Cardiac muscle cell (in vitro differentiated cells and primary cell): ENCODE results near the gene PGAP6. TPM values are rescaled to one million over a fixed set of nuclear protein-coding genes. Genes with fewer than 3 reads are reported as not detected.
"Not testable (repeated sequence)": the region's sequence is repeated elsewhere in the genome, so short reads cannot be mapped to it uniquely, and the experiment has no call there.

ENCODE experiments used
- DNase-seq, 2 donors: peaks; one replicate each; pipeline versions ENCODE4 v3.0.0 to v3.0.0-alpha.2; 2010 to 2017; ENCODE audit warnings: low read depth in 1 of 2, low spot score in 1 of 2
- H3K27ac ChIP-seq: fragments of 200-600 bp; sonication (generic); 2 replicates; pipeline ENCODE4 v1.5.1; 2016
- H3K27me3 ChIP-seq: fragments of 200-600 bp; sonication (generic); 2 replicates; pipeline ENCODE4 v1.6.0; 2016; ENCODE audit warnings: control low read depth
- H3K36me3 ChIP-seq: fragments of 200-600 bp; sonication (generic); 2 replicates; pipeline ENCODE4 v1.5.1; 2016; ENCODE audit warnings: control low read depth
- H3K4me1 ChIP-seq: fragments of 200-600 bp; sonication (generic); 2 replicates; pipeline ENCODE4 v1.8.1; 2017; ENCODE audit warnings: low read depth, mild to moderate bottlenecking, mixed run types
- H3K4me3 ChIP-seq: fragments of 200-600 bp; sonication (generic); 2 replicates; pipeline ENCODE4 v1.5.1; 2016; ENCODE audit warnings: mild to moderate bottlenecking
- H3K9me3 ChIP-seq: fragments of 200-600 bp; sonication (generic); 2 replicates; pipeline ENCODE4 v1.5.1; 2017; ENCODE audit warnings: low read depth, mild to moderate bottlenecking, control low read depth
- CTCF ChIP-seq: IDR thresholded peaks from 2 replicates; pipeline ENCODE4 v1.5.1; 2012; ENCODE audit warnings: low read depth, mild to moderate bottlenecking, low read length
- polyA plus RNA-seq: library from polyadenylated mRNA; unstranded; fragments of >200 nt; fragmentation: Nextera tagmentation; extraction: Ambion mirVana; gene quantifications from 2 replicates; pipeline ENCODE4 v1.2.1, GENCODE V29; 2016
- total RNA-seq: library from RNA; depleted of rRNA; stranded (reverse); fragments of >200 nt; gene quantifications from 2 replicates; pipeline ENCODE4 v1.2.3, GENCODE V29; 2016

Gene PGAP6
- total and polyA plus RNA-seq, 2 experiments from 2014 or later = 113 to 135 TPM

- Histone ChIP-seq H3K9me3 (no peaks in the 10 kb centered on the region), H3K27me3 (peaks cover 22% of the 10 kb centered on the region), H3K27ac (peak overlapping the region; percentile 71), H3K4me3 (peak overlapping the region; percentile 85), H3K36me3 (no peaks in the 10 kb centered on the region), H3K4me1 (peaks cover 4% of the 10 kb centered on the region)
- peak in 1 of 2 donors; percentile 47 for DNase-seq
- no peak for TF ChIP-seq CTCF
Measured at GRCh38 chr16:425740-426114, 43.9 kb upstream of the PGAP6 start.

GRCh38 chr16:425082-425718, 43.4 kb upstream of the PGAP6 start, which contains the start of gene RAB11FIP3:
Gene RAB11FIP3, plus strand, starts transcription at chr16:425649. Its CDS starts 358 bp downstream, at chr16:426007.
- Histone ChIP-seq H3K27ac (peak within 1 kb of the TSS; percentile 71), H3K4me3 (peak within 1 kb of the TSS; percentile 85), H3K27me3 (peaks cover 22% of the 10 kb centered on the region), H3K4me1 (peaks cover 4% of the 10 kb centered on the region), H3K36me3 (no peaks in the 10 kb centered on the region), H3K9me3 (no peaks in the 10 kb centered on the region)
- peak; percentile 33 for TF ChIP-seq CTCF
- DNase-seq = peak; percentile 81 to 86

GRCh38 chr16:424623-425081, 42.9 kb upstream of the PGAP6 start:
- no peak for TF ChIP-seq CTCF
- Histone ChIP-seq H3K4me3 (peak overlapping the region; percentile 65), H3K27ac (peak overlapping the region; percentile 71), H3K36me3 (no peaks in the 10 kb centered on the region), H3K4me1 (peaks cover 4% of the 10 kb centered on the region), H3K27me3 (peaks cover 22% of the 10 kb centered on the region), H3K9me3 (no peaks in the 10 kb centered on the region)
- DNase-seq = peak in 1 of 2 donors; percentile 39

- no peaks in the 10 kb centered on the region for H3K36me3 ChIP-seq
- peak in 1 of 2 donors; percentile 99 for DNase-seq
- H3K9me3 ChIP-seq = no peaks in the 10 kb centered on the region
- no peak overlapping the region for H3K4me3 ChIP-seq
- no peak for TF ChIP-seq CTCF
- no peak overlapping the region for H3K27ac ChIP-seq
- H3K4me1 ChIP-seq = peaks cover 4% of the 10 kb centered on the region
- H3K27me3 ChIP-seq = peaks cover 22% of the 10 kb centered on the region
Measured at GRCh38 chr16:424033-424622, 42.4 kb upstream of the PGAP6 start.

- peaks cover 22% of the 10 kb centered on the region for H3K27me3 ChIP-seq
Measured at GRCh38 chr16:422179-422578, 40.4 kb upstream of the PGAP6 start.

GRCh38 chr16:415170-415498, 33.4 kb upstream of the PGAP6 start:
- H3K36me3 ChIP-seq, H3K27ac ChIP-seq, DNase-seq, H3K27me3 ChIP-seq, H3K4me3 ChIP-seq, H3K9me3 ChIP-seq, H3K4me1 ChIP-seq: not testable (repeated sequence)

More at GRCh38 chr16:422179-422578, 40.4 kb upstream of the PGAP6 start:
- not testable (repeated sequence) for H3K27ac ChIP-seq, DNase-seq, H3K4me1 ChIP-seq, H3K4me3 ChIP-seq, H3K36me3 ChIP-seq, H3K9me3 ChIP-seq
